ENCODE data around the gene FBN3.

- TF ChIP-seq CTCF (IDR thresholded peaks at IDR 0.05; ENCODE audit: insufficient read depth, low read length) (no peak), POLR2AphosphoS5 (IDR thresholded peaks at IDR 0.05; ENCODE audit: low read depth) (no peak), GABPA (IDR thresholded peaks at IDR 0.05; ENCODE audit: low read depth) (no peak), REST (IDR thresholded peaks at IDR 0.05; ENCODE audit: insufficient replicate concordance, low read depth) (no peak), SPI1 (IDR thresholded peaks at IDR 0.05; ENCODE audit: borderline replicate concordance, low read depth) (no peak)
Measured at GRCh38 chr19:8044018-8044417, 105.4 kb downstream of the FBN3 start.
